Activated CD4-positive, alpha-beta T cell treated with anti-CD3 and anti-CD28 coated beads, Interleukin-2, amount 50 U/mL, for 1 hour (primary cell): ENCODE results near the gene ROBO1.

Experiments
- DNase-seq: peaks from one replicate; pipeline ENCODE4 v3.0.0-alpha.2; 2020

ROBO1 gene

GRCh38 chr3:79664455-79664854 is 103.3 kb downstream of the ROBO1 start:
- no peak for DNase-seq

- DNase-seq = no peak
Measured at GRCh38 chr3:79661896-79662295, 105.9 kb downstream of the ROBO1 start.

GRCh38 chr3:79657076-79657475 is 110.7 kb downstream of the ROBO1 start:
- DNase-seq = no peak

- DNase-seq = no peak
Measured at GRCh38 chr3:79654019-79654418, 113.8 kb downstream of the ROBO1 start.

- no peak for DNase-seq
Measured at GRCh38 chr3:79653266-79653830, 114.5 kb downstream of the ROBO1 start.

- DNase-seq = no peak
Measured at GRCh38 chr3:79651536-79652065, 116.2 kb downstream of the ROBO1 start.

GRCh38 chr3:79639855-79640254 is 127.9 kb downstream of the ROBO1 start:
- no peak for DNase-seq

- no peak for DNase-seq
Measured at GRCh38 chr3:79636372-79636771, 131.4 kb downstream of the ROBO1 start.

- DNase-seq = no peak
Measured at GRCh38 chr3:79632842-79633241, 135.0 kb downstream of the ROBO1 start.

- no peak for DNase-seq
Measured at GRCh38 chr3:79618883-79619282, 148.9 kb downstream of the ROBO1 start.

- no peak for DNase-seq
Measured at GRCh38 chr3:79606414-79606813, 161.4 kb downstream of the ROBO1 start.

- DNase-seq = no peak
Measured at GRCh38 chr3:79604681-79605080, 163.1 kb downstream of the ROBO1 start.

- no peak for DNase-seq
Measured at GRCh38 chr3:79602385-79602784, 165.4 kb downstream of the ROBO1 start.

- DNase-seq = no peak
Measured at GRCh38 chr3:79598594-79598993, 169.2 kb downstream of the ROBO1 start.

GRCh38 chr3:79597709-79598108 is 170.1 kb downstream of the ROBO1 start:
- DNase-seq = no peak

- DNase-seq = no peak
Measured at GRCh38 chr3:79587150-79587549, 180.6 kb downstream of the ROBO1 start.

- no peak for DNase-seq
Measured at GRCh38 chr3:79586232-79586631, 181.6 kb downstream of the ROBO1 start.

- DNase-seq = no peak
Measured at GRCh38 chr3:79572930-79573329, 194.9 kb downstream of the ROBO1 start.

GRCh38 chr3:79568938-79569337 is 198.9 kb downstream of the ROBO1 start:
- DNase-seq = no peak

- DNase-seq = no peak
Measured at GRCh38 chr3:79564192-79564591, 203.6 kb downstream of the ROBO1 start.

- no peak for DNase-seq
Measured at GRCh38 chr3:79560698-79561097, 207.1 kb downstream of the ROBO1 start.

GRCh38 chr3:79558943-79559342 is 208.9 kb downstream of the ROBO1 start:
- DNase-seq = no peak

GRCh38 chr3:79555655-79556054 is 212.1 kb downstream of the ROBO1 start:
- DNase-seq = no peak

GRCh38 chr3:79551997-79552396 is 215.8 kb downstream of the ROBO1 start:
- DNase-seq = no peak

- DNase-seq = no peak
Measured at GRCh38 chr3:79551321-79551892, 216.4 kb downstream of the ROBO1 start.
